HG03354 (cell line): ENCODE measurements around the gene RNF214.
"Not testable (repeated sequence)": the region's sequence is repeated elsewhere in the genome, so short reads cannot be mapped to it uniquely, and the experiment has no call there.

Experiments
- ATAC-seq: cut with Tn5 transposase; IDR thresholded peaks from one replicate; pipeline ENCODE4 v1.9.1; 2021; ENCODE audit warnings: mild to moderate bottlenecking; ENCODE audit not compliant: unreplicated experiment, poor library complexity, severe bottlenecking

The RNF214 gene

GRCh38 chr11:117303101-117303500 is 70.6 kb downstream of the RNF214 start:
- no peak for ATAC-seq

DNA sequence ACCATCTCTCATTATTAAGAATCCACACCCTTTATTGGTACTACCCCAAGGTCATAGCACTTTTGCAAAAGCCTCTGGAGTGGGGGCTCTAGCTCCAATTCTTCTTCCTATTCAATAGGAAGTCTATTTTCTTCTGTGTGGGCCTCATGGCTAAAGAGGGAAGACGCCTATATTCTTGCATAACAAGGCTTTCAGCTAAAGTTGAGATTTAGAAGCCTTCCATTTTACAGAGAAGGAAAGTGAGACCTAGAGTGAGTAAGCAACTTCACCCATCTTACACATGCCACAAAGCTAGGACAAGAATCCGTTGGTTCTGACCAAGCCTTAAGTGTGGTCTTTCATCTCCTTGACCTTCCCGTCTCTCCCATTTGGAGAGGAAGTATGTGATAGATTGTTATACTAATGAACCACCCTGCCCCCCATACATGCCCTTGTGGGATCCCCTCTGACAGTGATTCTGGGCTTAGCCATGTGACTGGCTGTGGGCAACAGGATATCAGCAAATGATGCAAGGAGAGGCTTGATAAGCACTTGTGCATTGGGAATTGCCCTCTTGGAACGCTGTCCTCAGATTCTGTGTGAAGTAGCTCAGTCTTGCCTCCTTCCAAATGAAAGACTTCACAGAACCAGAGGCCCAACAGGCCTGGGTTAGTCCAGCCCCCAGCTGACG is 71.3 kb downstream of the RNF214 start:
- ATAC-seq, result no peak

DNA sequence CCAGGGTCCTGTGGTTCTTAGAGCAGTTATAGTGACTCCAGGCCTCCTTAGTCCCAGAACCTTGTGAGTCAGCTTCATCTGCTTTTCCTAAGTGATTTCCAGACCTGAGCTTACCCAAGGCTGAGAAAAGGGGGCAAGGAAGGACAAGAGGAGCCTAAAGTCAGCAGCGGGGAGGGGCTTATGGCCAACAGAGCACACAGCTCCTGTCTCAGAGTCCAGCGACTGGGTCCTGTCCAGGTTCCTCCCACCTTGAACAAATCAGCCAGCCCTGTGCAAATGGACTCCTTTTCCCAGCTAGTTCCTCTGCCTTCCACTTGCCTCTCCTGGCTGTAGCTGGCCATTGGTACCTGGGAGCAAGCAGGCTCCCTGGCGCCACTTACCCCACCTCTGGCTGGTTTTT is 72.7 kb downstream of the RNF214 start:
- ATAC-seq, result no peak

- ATAC-seq, result no peak
Observed at GRCh38 chr11:117309310-117309709, 76.8 kb downstream of the RNF214 start.

GRCh38 chr11:117313091-117313490 is 80.6 kb downstream of the RNF214 start:
- ATAC-seq, result no peak

DNA sequence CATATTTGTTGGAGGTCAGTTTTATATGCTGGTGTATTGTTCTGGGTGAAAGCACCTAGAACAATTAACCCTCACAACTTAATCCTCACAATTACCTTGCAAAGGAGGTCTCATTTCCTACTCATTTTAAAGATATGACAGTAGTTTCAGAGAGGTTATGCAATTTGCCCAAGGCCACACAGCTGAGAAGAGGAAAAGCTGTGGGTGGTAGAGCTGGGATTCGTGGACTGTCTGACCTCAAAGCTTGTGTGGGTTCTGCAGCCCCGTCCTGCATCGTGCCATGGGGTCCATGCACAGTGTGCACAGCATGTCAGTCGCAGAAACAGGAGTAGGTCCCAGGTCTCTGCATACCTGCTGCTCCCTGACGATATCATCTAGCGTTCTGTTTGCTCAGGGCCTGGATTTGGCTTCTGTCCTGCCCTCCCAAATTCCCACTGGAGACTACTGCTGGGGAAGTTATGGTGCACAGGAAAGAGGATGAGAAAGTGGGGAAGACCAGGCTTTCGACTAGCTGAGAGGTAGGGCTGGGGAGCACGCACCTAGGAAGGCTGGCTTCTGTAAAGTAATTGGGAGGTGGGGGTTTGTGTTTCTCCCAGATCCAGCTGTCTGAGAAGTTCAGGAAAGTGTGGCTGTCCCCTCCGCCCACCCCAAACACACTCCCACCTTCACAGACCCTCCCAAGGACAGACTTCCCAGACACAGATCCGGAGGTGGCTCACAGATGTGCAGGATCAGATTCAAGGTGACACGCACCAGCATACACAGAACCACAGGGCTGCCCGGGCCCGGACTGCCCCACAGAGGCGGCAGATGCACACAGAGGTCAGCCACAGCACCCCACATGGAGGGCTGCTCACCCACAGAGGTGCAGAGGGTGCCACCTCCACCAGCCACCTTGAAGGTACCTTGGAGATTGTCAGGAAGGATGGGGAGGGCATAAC is 81.6 kb downstream of the RNF214 start:
- ATAC-seq, result no peak

DNA sequence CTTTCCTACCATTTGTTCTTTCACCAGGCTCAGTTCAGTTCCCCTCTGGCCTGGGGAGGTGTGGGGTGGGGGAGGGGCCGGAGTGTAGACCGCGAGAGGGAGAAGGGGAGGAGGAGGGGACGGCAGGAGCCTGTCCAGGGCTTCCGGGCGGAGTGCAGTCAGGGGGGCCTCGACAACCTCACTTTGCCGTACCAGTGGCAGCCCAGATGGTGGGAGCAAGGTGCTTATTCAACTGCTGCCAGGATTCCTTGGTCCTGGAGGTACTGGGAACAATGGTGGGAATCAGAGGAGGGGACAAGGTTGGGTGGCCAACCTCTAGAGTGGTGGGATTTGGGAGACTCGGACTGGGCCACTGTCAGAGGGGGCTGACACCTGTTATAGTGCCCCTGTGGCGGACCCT is 82.4 kb downstream of the RNF214 start:
- ATAC-seq, result no peak

DNA sequence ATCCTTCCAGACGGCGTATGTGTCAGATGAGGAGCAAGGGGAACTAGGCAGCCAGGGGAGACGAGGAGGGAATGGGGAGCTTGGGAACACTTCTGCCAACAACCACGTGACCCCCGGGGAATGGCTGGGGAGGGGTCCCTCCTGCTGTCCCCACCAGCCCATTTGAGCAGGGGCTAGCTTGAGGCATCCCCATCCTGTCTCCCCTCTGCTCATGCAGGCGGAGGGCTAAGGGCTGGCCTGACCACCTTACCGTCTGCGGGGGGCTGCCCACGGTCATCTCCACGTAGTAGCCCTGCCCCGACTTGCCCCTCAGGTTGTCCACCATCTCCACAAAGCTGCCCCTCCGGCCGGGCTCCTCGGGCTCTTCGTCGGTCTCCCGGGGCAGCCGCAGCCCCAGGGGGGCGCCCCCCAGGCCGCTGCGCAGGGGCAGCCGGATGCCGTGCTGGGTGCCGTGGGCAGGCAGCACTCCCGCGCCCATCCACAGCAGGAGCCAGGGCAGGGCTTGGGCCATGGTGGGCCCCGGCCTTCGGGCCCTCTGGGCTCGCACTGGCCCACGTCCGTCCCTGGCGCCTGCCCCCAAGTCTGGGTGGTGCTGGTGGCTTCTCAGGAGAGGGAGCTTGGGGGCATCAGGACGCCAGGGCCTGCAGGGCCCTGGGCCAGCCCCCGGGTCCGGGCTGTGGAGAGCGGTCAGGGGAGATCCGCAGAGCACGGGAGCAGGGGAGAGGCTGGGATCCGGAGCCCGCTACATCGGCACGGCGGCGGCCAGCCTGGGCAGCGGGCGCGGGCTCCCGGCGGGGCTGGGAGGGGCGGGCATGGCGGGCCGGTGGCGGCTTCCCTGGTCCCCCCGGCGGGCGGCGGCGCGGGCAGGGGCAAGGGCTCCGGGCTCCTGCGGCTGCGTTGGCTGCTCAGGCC is 83.1 kb downstream of the RNF214 start:
- ATAC-seq, result no peak

- ATAC-seq, result no peak
Observed at GRCh38 chr11:117316197-117316961, 83.9 kb downstream of the RNF214 start, which contains the start of gene BACE1. BACE1 (minus strand) TSS chr11:117316256; CDS start chr11:117315795, 461 bp downstream.

DNA sequence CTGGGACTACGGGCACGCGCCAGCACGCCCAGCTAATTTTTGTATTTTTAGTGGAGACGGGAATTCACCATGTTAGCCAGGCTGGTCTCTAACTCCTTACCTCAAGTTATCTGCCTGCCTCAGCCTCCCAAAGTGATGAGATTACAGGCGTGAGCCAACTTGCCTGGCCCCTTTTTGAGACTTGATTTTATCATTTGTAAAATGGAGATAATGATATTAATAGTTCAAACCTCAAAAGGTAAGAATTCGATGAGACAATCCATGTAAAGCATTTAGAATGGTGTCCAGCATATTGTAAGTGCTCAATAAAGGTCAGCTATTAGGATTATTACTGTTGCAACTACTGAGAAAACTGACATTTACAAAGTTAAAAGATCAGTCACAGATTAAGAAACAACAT is 86.3 kb downstream of the RNF214 start:
- no peak for ATAC-seq

GRCh38 chr11:117319214-117319840 is 86.9 kb downstream of the RNF214 start:
- no peak for ATAC-seq

DNA sequence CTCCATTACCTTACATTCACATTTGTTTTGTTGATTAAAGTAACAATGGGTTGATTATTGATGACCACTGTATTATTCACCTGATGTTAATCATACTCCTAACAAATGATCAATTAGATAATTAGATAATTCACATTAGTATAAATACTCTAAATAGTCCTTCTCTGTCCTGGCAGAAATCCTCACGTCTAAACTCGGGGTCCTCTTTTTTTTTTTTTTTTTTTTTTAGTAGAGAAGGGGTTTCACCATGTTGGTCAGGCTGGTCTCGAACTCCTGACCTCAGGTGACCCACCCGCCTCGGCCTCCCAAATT is 94.7 kb downstream of the RNF214 start:
- not testable (repeated sequence) for ATAC-seq

DNA sequence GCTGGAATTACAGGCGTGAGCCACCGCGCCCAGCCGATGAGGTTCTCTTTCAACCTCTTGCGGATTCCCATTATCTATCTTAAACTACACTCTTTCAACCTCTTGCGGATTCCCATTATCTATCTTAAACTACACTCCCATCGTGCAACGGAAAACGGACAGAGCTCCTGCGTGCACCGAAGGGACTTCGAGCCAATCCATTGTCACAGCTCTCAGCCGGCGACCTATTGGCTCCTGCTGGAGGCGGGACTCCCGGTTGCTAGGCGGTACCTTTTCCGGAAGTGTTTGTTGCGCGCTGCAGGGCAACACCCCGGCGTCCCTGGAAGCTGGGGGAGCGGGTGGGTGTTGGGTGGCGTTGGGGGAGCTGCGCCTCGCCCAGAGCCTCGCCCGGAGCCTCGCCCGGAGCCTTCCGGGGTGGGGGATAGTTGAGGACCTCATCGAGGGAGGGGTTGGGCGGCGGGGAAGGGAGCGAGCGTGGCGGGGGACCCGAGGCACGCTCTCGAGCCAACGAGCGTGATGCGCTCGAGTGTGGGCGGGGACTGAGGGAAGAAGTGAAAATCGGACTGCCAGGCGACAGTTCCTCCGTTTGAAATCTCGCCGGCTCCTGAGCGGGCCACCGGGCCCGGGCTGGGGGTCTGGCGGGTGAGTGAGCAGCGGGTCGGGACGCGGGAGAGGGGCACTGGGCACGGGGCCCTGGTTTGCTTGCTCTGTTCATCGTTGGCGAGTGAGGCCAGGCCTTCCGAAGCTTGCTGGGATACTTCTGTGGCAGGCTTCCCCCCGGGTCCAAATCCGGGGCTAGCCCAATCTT is 95.3 kb downstream of the RNF214 start, which contains the start of gene CEP164:
TSS of gene CEP164 (plus strand) at position 288 of the 808 bp plus-strand sequence. CDS start 10,733 bp downstream, outside the sequence.
- peak; percentile 96 for ATAC-seq

- ATAC-seq, result peak; percentile 9
Observed at GRCh38 chr11:117328375-117329010, 96.0 kb downstream of the RNF214 start.

GRCh38 chr11:117332843-117333242 is 100.4 kb downstream of the RNF214 start:
- no peak for ATAC-seq

DNA sequence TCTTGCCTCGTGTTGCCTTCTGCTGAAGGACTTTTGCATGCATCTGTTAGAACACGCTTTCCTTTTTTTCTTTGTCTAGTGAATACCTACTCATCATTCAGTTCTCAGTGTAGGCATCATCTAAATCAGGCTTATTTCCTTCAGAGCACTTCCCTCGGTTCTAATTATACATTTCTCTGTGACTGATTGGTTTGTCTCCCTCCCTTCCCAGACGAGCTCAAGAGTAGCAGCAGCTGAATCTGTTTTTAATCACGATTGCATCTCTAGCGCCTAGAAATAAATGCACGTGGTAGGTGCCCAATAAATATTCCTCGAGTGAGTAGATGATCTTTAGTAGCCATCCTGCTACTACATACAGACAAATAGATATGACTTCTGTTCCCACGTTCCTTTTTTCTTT is 101.4 kb downstream of the RNF214 start:
- ATAC-seq, result no peak

GRCh38 chr11:117334896-117335295 is 102.4 kb downstream of the RNF214 start:
- no peak for ATAC-seq

DNA sequence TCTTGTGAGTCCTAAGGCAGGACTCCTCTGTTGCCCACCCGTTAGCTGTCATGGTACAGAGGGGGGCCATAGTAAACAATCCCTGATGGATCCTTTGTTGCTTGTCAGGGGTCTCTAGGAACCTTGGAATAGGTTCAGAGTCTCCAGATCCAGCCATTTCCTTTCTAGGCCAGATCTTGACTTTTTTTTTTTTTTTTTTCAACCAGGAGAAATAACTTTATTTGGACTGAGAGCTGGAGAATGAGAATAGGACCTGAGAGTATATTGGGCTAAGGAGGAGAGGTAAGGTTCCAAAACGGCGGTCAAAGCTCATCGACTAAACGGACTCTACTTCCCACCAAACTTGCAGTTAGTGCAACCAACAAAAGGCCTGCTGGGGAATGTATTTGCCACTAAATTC is 102.9 kb downstream of the RNF214 start:
- ATAC-seq, result no peak
